NCI-H345 treated with DMSO at 0.1 percent for 48 hours (cell line): ENCODE measurements around the gene MYB.
"Not testable (repeated sequence)": the region's sequence is repeated elsewhere in the genome, so short reads cannot be mapped to it uniquely, and the experiment has no call there.

Experiments used
- DNase-seq: peaks from one replicate; lab custom pipeline; 2025; ENCODE audit not compliant: unreplicated experiment; lab: John Stamatoyannopoulos, UW

The MYB gene

DNA sequence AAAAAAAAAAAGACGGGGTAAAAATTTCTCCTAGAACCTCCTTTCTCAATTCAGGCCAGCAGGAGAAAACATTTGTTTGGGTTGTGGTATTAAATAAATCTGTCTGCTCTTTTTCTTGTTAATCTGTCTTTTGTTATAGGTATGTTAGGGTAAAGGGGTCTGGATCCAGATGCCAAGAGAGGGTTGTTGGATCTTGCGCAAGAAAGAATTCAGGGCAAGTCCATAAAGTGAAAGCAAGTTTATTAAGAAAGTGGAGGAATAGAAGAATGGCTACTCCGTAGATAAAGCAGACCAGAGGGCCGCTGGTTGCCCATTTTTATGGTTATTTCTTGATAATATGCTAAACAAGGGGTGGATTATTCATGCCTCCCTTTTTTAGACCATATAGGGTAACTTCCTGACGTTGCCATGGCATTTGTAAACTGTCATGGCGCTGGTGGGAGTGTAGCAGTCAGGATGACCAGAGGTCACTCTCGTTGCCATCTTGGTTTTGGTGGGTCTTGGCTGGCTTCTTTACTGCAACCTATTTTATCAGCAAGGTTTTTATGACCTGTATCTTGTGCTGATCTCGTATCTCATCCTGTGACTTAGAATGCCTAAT, 65.4 kb downstream of the MYB start:
- not testable (repeated sequence) for DNase-seq

- DNase-seq = no peak
Observed at GRCh38 chr6:135250234-135250633, 69.1 kb downstream of the MYB start.

DNA sequence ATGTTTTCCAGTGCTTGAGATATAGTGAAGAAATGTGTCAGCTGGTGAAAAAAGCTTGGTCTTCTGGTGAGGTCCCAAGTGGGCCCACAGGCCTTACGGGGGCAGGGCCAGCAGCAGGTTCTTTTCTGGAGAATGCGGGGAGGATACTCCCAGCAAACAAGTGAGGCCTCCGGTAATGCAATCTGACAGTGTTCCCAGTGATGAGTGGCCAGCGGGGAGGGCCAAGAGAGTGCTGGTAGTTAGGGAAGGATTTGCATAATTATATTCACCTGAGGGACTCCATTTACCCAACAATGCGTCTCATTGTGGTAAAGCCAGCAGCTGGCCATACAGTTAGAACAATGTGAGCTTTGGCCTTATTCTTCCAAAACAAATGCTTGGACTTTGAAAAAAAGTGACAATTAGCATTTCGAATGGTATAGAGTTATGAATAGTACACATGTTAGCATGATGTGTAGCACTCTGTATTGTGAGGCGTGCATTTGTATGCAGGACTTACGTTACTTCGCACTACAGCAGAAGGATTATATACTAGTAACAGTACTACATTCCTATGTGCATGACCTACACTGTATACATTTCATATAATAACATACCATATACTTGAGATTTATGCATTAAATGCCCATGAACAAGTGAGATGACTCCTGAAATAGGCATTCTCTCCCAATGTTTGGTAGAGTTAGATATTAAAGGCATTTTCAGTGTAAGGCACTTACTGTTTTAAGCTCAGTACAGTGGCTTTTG, 69.8 kb downstream of the MYB start:
- DNase-seq = peak; percentile 18

DNA sequence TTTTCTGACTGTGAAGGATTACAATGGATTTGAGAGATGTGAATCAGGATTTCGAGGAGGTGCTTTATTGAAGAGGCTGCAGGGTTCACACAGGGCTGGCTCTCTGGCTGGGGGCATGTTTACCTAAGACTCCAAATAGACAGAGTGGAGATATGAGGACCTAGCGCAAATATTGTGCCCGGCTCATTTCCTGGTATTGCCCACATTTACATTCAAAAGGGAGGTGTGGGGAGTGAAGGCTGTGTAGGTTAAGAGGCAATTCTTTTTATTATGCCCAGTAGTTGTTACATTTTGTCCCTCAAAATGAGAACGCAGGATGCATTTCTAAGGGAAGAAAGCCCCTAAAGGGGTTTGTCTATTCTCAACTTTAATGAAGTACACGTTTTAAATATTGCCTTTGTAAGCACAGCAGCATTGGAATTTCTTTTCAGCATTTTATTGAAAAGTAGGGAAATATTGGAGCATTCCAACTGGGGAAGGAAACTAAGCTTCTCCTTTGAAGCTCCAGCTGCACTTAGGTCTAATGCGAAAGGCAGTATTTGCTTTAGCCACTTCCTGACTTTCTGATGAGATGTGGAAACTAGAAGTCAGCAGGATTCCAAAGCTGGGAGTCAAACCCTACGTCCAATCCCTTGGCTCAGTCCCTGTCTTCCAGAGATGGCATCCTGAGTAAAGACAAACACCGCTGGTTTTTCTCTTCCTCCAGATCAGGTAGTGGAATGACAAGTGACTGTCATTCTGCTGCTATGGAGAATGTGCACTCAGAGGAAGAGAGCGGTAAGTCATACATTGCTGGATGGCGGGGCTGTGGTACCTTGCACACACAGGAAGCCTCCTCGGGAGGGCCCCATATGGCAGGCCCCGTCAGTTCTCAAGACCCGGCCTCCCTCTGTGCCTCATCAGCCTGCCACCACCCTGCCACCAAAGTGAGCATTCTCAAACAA, 70.7 kb downstream of the MYB start:
- peak; percentile 93 for DNase-seq

GRCh38 chr6:135254471-135254870, 73.4 kb downstream of the MYB start:
- DNase-seq = no peak

GRCh38 chr6:135256866-135257265, 75.8 kb downstream of the MYB start:
- DNase-seq = no peak

DNA sequence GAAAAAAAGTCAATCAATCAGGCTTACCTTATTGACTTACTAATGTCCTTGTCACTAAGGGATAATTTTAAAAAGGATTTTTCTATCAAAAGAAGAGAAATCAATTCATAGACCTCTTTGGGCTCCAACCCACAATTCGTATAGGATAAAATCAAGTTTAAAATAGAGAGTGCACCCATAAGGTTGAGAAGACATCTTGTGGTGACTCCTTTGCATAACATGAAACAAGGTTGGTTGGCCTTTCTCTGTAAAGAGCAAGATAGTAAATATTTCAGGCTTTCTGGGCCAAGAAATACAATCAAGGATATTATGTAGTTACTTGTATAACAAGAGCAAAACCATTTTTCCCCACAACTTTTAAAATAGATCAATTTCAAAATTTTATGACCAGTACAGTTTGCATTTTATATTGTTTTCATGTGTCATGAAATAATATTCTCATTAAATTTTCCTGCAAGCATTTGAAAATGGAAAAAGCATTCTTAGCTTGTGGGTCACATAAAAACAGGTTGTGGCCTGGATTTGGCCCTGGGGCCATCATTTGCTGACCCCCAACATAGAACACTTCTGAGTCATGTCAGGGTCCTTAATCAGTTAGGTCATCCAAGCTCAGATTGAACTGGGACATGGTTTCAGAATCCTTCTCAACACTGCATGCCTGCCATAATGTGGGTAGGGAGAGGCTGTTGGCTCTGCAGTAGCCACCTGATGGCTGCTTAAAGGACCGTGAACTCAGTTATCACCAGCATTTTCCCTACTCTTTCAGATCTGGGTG, 76.7 kb downstream of the MYB start:
- DNase-seq = no peak

- DNase-seq = no peak
Observed at GRCh38 chr6:135258970-135259369, 77.9 kb downstream of the MYB start.

DNA sequence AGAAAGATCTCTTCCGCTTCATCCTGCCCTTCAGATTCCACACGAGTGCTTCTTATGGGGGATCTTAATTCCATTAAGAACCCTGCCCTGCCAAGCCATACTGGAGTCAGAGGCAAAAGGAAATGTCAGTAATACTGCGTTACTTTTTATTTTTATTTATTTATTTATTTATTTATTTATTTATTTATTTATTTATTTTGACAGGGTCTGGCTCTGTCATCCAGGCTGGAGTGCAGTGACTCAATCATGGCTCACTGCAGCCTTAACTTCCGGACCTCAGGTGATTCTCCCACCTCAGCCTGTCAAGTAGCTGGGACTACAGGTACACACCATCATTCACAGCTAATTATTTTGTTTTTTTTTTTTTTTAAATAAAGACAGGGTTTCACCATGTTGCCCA, 79.5 kb downstream of the MYB start:
- DNase-seq = no peak

- no peak for DNase-seq
Observed at GRCh38 chr6:135261872-135262725, 81.0 kb downstream of the MYB start.

GRCh38 chr6:135265278-135265677, 84.2 kb downstream of the MYB start:
- DNase-seq = no peak

DNA sequence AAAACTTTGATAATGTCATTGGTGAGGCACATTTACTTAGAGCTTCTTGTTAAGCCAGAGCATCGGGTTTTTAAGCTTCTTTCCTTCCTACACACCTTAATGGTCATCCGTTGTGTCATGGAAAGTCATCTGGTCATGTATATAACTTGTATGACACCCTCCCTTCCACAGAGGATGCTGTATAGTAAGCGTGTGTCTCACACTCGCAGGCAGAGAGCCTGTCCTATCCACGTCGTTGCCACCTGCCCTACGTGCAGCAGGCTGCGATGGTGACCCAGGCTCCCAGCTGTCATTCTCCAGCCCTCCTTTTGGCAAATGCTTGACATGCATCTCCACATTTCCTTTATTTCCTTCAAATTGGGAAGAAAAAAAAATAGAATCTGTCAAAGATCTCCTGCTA, 85.6 kb downstream of the MYB start:
- peak; percentile 66 for DNase-seq

GRCh38 chr6:135267085-135267484, 86.0 kb downstream of the MYB start:
- DNase-seq = peak; percentile 66

DNA sequence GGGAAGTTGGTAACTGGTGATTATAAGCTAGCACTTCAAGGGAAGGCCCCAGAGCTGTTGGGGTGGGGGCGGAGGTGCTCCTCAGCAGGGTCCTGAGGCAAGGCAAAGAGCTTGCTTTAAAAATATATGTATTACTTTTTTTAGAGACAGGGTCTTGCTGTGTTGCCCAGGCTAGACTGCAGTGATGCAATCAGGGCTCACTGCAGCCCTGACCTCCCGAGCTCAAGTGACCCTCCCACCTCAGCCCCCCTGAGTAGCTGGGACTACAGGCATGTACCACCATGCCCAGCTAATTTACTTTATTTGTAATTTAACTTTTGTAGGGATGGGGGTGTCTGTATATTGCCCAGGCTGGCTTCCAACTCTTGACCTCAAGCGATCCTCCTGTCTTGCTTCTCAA, 87.2 kb downstream of the MYB start:
- no peak for DNase-seq

- DNase-seq = no peak
Observed at GRCh38 chr6:135268740-135269139, 87.6 kb downstream of the MYB start.
